Natural killer cell (primary cell): ENCODE results near the gene ZFYVE27. TPM values are rescaled to one million over a fixed set of nuclear protein-coding genes. Genes with fewer than 3 reads are reported as not detected.
A peak's percentile ranks its signal among the peaks of the same experiment; 100 is the strongest.

Source experiments
- ATAC-seq, 3 donors: fragments of 150-1000 bp in 2 of 3; fragments of 200-7000 bp in 1 of 3; cut with Tn5 transposase; 1 replicate in 1 of 3; 2 replicates in 2 of 3; pipeline ENCODE4 v1.10.0; 2021; ENCODE audit warnings: mild to moderate bottlenecking in 2 of 3, moderate library complexity in 2 of 3
- DNase-seq, 2 donors: peaks; one replicate each; pipeline versions ENCODE4 v3.0.0 to v3.0.0-alpha.2; 2013 to 2021; ENCODE audit warnings: mixed read lengths in 1 of 2
- H3K27ac ChIP-seq: one replicate; pipeline ENCODE4 v1.5.1; 2013; ENCODE audit warnings: mild to moderate bottlenecking, low read length
- H3K27me3 ChIP-seq: one replicate; pipeline ENCODE4 v1.6.1; 2013; ENCODE audit warnings: low read length; ENCODE audit not compliant: control insufficient read depth, insufficient read depth
- H3K36me3 ChIP-seq: one replicate; pipeline ENCODE4 v1.6.1; 2013; ENCODE audit warnings: low read length; ENCODE audit not compliant: control insufficient read depth, insufficient read depth
- H3K4me1 ChIP-seq: one replicate; pipeline ENCODE4 v1.6.1; 2013; ENCODE audit warnings: low read length; ENCODE audit not compliant: control insufficient read depth, insufficient read depth
- H3K4me3 ChIP-seq: one replicate; pipeline ENCODE4 v1.5.1; 2013; ENCODE audit warnings: low read length
- H3K9me3 ChIP-seq: one replicate; pipeline ENCODE4 v1.6.1; 2013; ENCODE audit warnings: low read length; ENCODE audit not compliant: control insufficient read depth, insufficient read depth
- H3K27ac Mint-ChIP-seq, 2 donors: one replicate each; pipeline ENCODE4 v1.8.0; 2022; ENCODE audit warnings: mild to moderate bottlenecking in 2 of 2, mixed read lengths in 2 of 2, moderate library complexity in 1 of 2
- H3K27me3 Mint-ChIP-seq, 2 donors: one replicate each; pipeline ENCODE4 v1.8.0; 2022; ENCODE audit warnings: low read depth in 2 of 2, mixed read lengths in 2 of 2
- H3K36me3 Mint-ChIP-seq: one replicate; pipeline ENCODE4 v1.8.0; 2022; ENCODE audit warnings: mixed read lengths
- H3K4me1 Mint-ChIP-seq, 2 donors: one replicate each; pipeline ENCODE4 v1.8.0; 2022; ENCODE audit warnings: mixed read lengths in 2 of 2
- H3K4me3 Mint-ChIP-seq: one replicate; pipeline ENCODE4 v1.8.0; 2022; ENCODE audit warnings: mild to moderate bottlenecking, moderate library complexity, mixed read lengths
- H3K9me3 Mint-ChIP-seq, 2 donors: one replicate each; pipeline ENCODE4 v1.8.0; 2022; ENCODE audit warnings: mixed read lengths in 2 of 2
- CTCF ChIP-seq: fragments of 200-600 bp; IDR thresholded peaks from one replicate; pipeline ENCODE4 v1.8.0; 2022; ENCODE audit warnings: antibody characterized with exemption
- WGBS: methylation state at CpG from one replicate; pipeline ENCODE4 v1.1.7; 2013; ENCODE audit warnings: missing lambda C conversion rate; ENCODE audit not compliant: insufficient coverage; 5-methylcytosine and 5-hydroxymethylcytosine counted together
- intact Hi-C: fragments of 100-400 bp; cut with micrococcal nuclease; formaldehyde crosslinking; loops from one replicate; pipeline ENCODE4 v1.14.2; 2022
- total RNA-seq, 4 donors: library from RNA; stranded (reverse); fragments of 120-200 nt in 1 of 4; gene quantifications; one replicate each; pipeline versions ENCODE4 v1.2.3 to v1.2.4, GENCODE V29; 2013 to 2022

Gene ZFYVE27
- total RNA-seq, 3 donors from 2014 or later (not counting 1 experiment from before 2014, with no cell fraction given) = 63.0 to 82.8 (median 76.4) TPM

- H3K36me3 Mint-ChIP-seq = no peaks in the 10 kb centered on the region
- H3K27ac Mint-ChIP-seq = no peak overlapping the region
- Histone ChIP-seq H3K36me3 (no peaks in the 10 kb centered on the region), H3K4me1 (peaks cover 2% of the 10 kb centered on the region), H3K27ac (no peak overlapping the region), H3K9me3 (no peaks in the 10 kb centered on the region), H3K4me3 (no peak overlapping the region), H3K27me3 (peaks cover 8% of the 10 kb centered on the region)
- peaks cover 42 to 47% of the 10 kb centered on the region in 2 donors for H3K27me3 Mint-ChIP-seq
- ATAC-seq (peak in 1 of 3 donors; percentile 24), DNase-seq (peak in 1 of 2 donors; percentile 23)
- intact Hi-C loops = no loop called here
- no peak overlapping the region for H3K4me3 Mint-ChIP-seq
- peaks cover 0 to 21% of the 10 kb centered on the region in 2 donors for H3K4me1 Mint-ChIP-seq
- 2% methylated on average over 90 of the region's 90 CpGs for WGBS
- H3K9me3 Mint-ChIP-seq = no peaks in the 10 kb centered on the region
- no peak for TF ChIP-seq CTCF
Observed at GRCh38 chr10:97771055-97771891, 34.3 kb downstream of the ZFYVE27 start.

- peaks cover 0 to 21% of the 10 kb centered on the region in 2 donors for H3K4me1 Mint-ChIP-seq
- H3K27me3 Mint-ChIP-seq = peaks cover 42 to 47% of the 10 kb centered on the region in 2 donors
Observed at GRCh38 chr10:97771913-97772823, 35.2 kb downstream of the ZFYVE27 start, which contains the start of gene SFRP5. Gene SFRP5 (minus strand): TSS chr10:97771999. CDS start chr10:97771833, 166 bp downstream.

GRCh38 chr10:97773096-97773495 is 36.2 kb downstream of the ZFYVE27 start:
- H3K27ac ChIP-seq = no peak overlapping the region
- no peaks in the 10 kb centered on the region for H3K36me3 Mint-ChIP-seq
- peaks cover 0 to 21% of the 10 kb centered on the region in 2 donors for H3K4me1 Mint-ChIP-seq
- intact Hi-C loops = no loop called here
- no peak overlapping the region for H3K4me3 Mint-ChIP-seq
- ATAC-seq = no peak
- no CpG with 5 or more reads among the region's 1 CpG for WGBS
- H3K9me3 ChIP-seq = no peaks in the 10 kb centered on the region
- peaks cover 8% of the 10 kb centered on the region for H3K27me3 ChIP-seq
- H3K27me3 Mint-ChIP-seq = peaks cover 36 to 47% of the 10 kb centered on the region in 2 donors
- no peaks in the 10 kb centered on the region for H3K36me3 ChIP-seq
- no peak for TF ChIP-seq CTCF
- H3K4me1 ChIP-seq = peaks cover 2% of the 10 kb centered on the region
- H3K27ac Mint-ChIP-seq = no peak overlapping the region
- H3K4me3 ChIP-seq = no peak overlapping the region
- no peak for DNase-seq
- no peaks in the 10 kb centered on the region for H3K9me3 Mint-ChIP-seq

More at GRCh38 chr10:97771913-97772823, 35.2 kb downstream of the ZFYVE27 start, which contains the start of gene SFRP5:
- H3K36me3 Mint-ChIP-seq = no peaks in the 10 kb centered on the region
- Histone ChIP-seq H3K36me3 (no peaks in the 10 kb centered on the region), H3K27me3 (peaks cover 8% of the 10 kb centered on the region), H3K9me3 (no peaks in the 10 kb centered on the region), H3K4me1 (peaks cover 2% of the 10 kb centered on the region), H3K27ac (no peak within 1 kb of the TSS), H3K4me3 (no peak within 1 kb of the TSS)
- ATAC-seq (no peak), DNase-seq (no peak)
- peak within 1 kb of the TSS; percentile 5 for H3K4me3 Mint-ChIP-seq
- no peak for TF ChIP-seq CTCF
- intact Hi-C loops = no loop called here
- H3K9me3 Mint-ChIP-seq = no peaks in the 10 kb centered on the region
- 12% methylated on average over 44 of the region's 44 CpGs for WGBS
- H3K27ac Mint-ChIP-seq = no peak within 1 kb of the TSS
